ENCODE measurements around the gene AHCY. TPM values are rescaled to one million over a fixed set of nuclear protein-coding genes. Genes with fewer than 3 reads are reported as not detected.

AHCY gene
- total RNA-seq, 1 experiment from 2014 or later, result 401 TPM

DNA sequence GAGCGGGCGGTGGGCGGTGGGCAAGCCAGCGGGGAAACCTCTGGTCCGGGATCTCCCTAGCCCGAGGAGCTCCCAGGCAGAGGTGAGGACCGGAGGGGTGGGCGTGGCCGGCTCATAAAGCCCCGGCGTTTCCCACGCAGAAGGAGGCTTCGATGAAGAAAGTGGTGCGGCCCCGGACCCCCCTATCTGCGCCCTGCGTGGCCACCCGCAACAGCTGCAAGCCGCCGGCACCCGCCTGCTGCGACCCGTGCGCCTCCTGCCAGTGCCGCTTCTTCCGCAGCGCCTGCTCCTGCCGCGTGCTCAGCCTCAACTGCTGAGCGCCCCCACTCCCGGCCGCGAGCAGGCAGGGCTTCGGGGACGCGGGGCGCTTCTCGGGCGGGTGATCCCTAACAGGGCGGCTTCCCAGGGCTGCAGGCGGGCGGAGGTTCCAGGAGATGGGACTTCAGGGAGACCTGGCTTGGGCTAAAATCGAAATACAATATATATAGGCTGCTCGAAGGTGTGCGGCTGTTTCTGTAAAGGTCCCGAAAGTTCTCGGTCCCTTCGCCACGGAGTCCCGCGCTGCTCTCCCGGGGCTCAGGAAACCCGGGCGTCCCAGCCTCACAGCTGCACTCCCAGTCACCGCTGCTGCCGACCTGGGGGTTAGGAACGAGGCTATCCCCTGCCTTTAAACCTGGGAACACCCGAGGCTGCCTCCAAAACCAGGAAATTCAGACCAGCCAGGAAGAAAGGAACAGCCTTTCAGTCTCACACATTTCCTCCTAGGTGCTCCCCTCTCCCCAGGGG, 34.1 kb downstream of the AHCY start:
- POLR2A ChIA-PET, result interaction anchor here (0.8 to 1.8 kb wide), 3 partner anchors 34 to 95 kb away, joined by 3 to 4 read pairs (median 3); partner anchors contain the start of gene AHCY
- H3K27me3 Mint-ChIP-seq (ENCODE audit: low read depth), result peaks cover 7% of the 10 kb centered on the region
- ATAC-seq (peak; percentile 65), DNase-seq (ENCODE audit: low spot score) (peak; percentile 63)
- peaks cover 3% of the 10 kb centered on the region; the same call in 1 of the 2 replicates for H3K4me1 Mint-ChIP-seq
- peaks cover 15% of the 10 kb centered on the region; the same call in 1 of the 2 replicates for H3K36me3 Mint-ChIP-seq
- H3K4me3 Mint-ChIP-seq, result peak overlapping the region; percentile 64
- no peaks in the 10 kb centered on the region for H3K9me3 Mint-ChIP-seq
- CTCF ChIA-PET, result interaction anchor here (1.3 to 4.4 kb wide), 4 partner anchors 12 to 254 kb away, joined by 4 to 33 read pairs (median 10); no protein-coding TSS in a partner anchor
- no peak overlapping the region for H3K27ac Mint-ChIP-seq
- TF ChIP-seq, protein P1, sequence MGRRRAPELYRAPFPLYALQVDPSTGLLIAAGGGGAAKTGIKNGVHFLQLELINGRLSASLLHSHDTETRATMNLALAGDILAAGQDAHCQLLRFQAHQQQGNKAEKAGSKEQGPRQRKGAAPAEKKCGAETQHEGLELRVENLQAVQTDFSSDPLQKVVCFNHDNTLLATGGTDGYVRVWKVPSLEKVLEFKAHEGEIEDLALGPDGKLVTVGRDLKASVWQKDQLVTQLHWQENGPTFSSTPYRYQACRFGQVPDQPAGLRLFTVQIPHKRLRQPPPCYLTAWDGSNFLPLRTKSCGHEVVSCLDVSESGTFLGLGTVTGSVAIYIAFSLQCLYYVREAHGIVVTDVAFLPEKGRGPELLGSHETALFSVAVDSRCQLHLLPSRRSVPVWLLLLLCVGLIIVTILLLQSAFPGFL (CRISPR knock-in tag; IDR thresholded peaks at IDR 0.05; ENCODE audit: borderline replicate concordance), result 0 out of 2 replicates have a peak, but pooled peaks have one; percentile 43
- TF ChIP-seq ETV6 (CRISPR knock-in tag; IDR thresholded peaks at IDR 0.05) (peak; percentile 93), CREB1 (CRISPR knock-in tag; IDR thresholded peaks at IDR 0.05) (no peak), ZBTB21 (CRISPR knock-in tag; IDR thresholded peaks at IDR 0.05; ENCODE audit: borderline replicate concordance) (peak; percentile 57; the same call in 1 of the 2 replicates), TP53 (CRISPR knock-in tag; IDR thresholded peaks at IDR 0.05) (no peak), ZNF317 (CRISPR knock-in tag; IDR thresholded peaks at IDR 0.05; ENCODE audit: borderline replicate concordance, low read depth) (peak; percentile 54; the same call in 1 of the 2 replicates), PRRX2 (CRISPR knock-in tag; IDR thresholded peaks at IDR 0.05) (no peak), HMGA2 (CRISPR knock-in tag; IDR thresholded peaks at IDR 0.05) (no peak), FOXK1 (CRISPR knock-in tag; IDR thresholded peaks at IDR 0.05) (peak; percentile 79; the same call in 1 of the 2 replicates), ZNF219 (CRISPR knock-in tag; IDR thresholded peaks at IDR 0.05; ENCODE audit: borderline replicate concordance) (no peak), TCF7 (CRISPR knock-in tag; IDR thresholded peaks at IDR 0.05; ENCODE audit: low read depth) (0 out of 2 replicates have a peak, but pooled peaks have one; percentile 26), MYBL2 (CRISPR knock-in tag; IDR thresholded peaks at IDR 0.05) (peak; percentile 84), MXD4 (CRISPR knock-in tag; IDR thresholded peaks at IDR 0.05; ENCODE audit: borderline replicate concordance) (no peak), JAZF1 (CRISPR knock-in tag; IDR thresholded peaks at IDR 0.05) (no peak), SOX15 (CRISPR knock-in tag; IDR thresholded peaks at IDR 0.05) (no peak), ZNF416 (CRISPR knock-in tag; IDR thresholded peaks at IDR 0.05) (no peak), KAT7 (CRISPR knock-in tag; IDR thresholded peaks at IDR 0.05; ENCODE audit: borderline replicate concordance) (peak; percentile 62; the same call in 1 of the 2 replicates)
- TF ChIP-seq, protein P2, sequence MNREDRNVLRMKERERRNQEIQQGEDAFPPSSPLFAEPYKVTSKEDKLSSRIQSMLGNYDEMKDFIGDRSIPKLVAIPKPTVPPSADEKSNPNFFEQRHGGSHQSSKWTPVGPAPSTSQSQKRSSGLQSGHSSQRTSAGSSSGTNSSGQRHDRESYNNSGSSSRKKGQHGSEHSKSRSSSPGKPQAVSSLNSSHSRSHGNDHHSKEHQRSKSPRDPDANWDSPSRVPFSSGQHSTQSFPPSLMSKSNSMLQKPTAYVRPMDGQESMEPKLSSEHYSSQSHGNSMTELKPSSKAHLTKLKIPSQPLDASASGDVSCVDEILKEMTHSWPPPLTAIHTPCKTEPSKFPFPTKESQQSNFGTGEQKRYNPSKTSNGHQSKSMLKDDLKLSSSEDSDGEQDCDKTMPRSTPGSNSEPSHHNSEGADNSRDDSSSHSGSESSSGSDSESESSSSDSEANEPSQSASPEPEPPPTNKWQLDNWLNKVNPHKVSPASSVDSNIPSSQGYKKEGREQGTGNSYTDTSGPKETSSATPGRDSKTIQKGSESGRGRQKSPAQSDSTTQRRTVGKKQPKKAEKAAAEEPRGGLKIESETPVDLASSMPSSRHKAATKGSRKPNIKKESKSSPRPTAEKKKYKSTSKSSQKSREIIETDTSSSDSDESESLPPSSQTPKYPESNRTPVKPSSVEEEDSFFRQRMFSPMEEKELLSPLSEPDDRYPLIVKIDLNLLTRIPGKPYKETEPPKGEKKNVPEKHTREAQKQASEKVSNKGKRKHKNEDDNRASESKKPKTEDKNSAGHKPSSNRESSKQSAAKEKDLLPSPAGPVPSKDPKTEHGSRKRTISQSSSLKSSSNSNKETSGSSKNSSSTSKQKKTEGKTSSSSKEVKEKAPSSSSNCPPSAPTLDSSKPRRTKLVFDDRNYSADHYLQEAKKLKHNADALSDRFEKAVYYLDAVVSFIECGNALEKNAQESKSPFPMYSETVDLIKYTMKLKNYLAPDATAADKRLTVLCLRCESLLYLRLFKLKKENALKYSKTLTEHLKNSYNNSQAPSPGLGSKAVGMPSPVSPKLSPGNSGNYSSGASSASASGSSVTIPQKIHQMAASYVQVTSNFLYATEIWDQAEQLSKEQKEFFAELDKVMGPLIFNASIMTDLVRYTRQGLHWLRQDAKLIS (CRISPR knock-in tag; IDR thresholded peaks at IDR 0.05; ENCODE audit: borderline replicate concordance), result no peak; the same call in 1 of the 2 replicates
- TF ChIP-seq, protein P3, sequence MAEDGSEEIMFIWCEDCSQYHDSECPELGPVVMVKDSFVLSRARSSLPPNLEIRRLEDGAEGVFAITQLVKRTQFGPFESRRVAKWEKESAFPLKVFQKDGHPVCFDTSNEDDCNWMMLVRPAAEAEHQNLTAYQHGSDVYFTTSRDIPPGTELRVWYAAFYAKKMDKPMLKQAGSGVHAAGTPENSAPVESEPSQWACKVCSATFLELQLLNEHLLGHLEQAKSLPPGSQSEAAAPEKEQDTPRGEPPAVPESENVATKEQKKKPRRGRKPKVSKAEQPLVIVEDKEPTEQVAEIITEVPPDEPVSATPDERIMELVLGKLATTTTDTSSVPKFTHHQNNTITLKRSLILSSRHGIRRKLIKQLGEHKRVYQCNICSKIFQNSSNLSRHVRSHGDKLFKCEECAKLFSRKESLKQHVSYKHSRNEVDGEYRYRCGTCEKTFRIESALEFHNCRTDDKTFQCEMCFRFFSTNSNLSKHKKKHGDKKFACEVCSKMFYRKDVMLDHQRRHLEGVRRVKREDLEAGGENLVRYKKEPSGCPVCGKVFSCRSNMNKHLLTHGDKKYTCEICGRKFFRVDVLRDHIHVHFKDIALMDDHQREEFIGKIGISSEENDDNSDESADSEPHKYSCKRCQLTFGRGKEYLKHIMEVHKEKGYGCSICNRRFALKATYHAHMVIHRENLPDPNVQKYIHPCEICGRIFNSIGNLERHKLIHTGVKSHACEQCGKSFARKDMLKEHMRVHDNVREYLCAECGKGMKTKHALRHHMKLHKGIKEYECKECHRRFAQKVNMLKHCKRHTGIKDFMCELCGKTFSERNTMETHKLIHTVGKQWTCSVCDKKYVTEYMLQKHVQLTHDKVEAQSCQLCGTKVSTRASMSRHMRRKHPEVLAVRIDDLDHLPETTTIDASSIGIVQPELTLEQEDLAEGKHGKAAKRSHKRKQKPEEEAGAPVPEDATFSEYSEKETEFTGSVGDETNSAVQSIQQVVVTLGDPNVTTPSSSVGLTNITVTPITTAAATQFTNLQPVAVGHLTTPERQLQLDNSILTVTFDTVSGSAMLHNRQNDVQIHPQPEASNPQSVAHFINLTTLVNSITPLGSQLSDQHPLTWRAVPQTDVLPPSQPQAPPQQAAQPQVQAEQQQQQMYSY (CRISPR knock-in tag; IDR thresholded peaks at IDR 0.05), result peak; percentile 94
- TF ChIP-seq, protein P4, sequence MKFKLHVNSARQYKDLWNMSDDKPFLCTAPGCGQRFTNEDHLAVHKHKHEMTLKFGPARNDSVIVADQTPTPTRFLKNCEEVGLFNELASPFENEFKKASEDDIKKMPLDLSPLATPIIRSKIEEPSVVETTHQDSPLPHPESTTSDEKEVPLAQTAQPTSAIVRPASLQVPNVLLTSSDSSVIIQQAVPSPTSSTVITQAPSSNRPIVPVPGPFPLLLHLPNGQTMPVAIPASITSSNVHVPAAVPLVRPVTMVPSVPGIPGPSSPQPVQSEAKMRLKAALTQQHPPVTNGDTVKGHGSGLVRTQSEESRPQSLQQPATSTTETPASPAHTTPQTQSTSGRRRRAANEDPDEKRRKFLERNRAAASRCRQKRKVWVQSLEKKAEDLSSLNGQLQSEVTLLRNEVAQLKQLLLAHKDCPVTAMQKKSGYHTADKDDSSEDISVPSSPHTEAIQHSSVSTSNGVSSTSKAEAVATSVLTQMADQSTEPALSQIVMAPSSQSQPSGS (CRISPR knock-in tag; IDR thresholded peaks at IDR 0.05; ENCODE audit: borderline replicate concordance, low read depth), result no peak
- TF ChIP-seq, protein P5, sequence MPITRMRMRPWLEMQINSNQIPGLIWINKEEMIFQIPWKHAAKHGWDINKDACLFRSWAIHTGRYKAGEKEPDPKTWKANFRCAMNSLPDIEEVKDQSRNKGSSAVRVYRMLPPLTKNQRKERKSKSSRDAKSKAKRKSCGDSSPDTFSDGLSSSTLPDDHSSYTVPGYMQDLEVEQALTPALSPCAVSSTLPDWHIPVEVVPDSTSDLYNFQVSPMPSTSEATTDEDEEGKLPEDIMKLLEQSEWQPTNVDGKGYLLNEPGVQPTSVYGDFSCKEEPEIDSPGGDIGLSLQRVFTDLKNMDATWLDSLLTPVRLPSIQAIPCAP (CRISPR knock-in tag; IDR thresholded peaks at IDR 0.05), result peak; percentile 68; the same call in 1 of the 2 replicates
- TF ChIP-seq, protein P6, sequence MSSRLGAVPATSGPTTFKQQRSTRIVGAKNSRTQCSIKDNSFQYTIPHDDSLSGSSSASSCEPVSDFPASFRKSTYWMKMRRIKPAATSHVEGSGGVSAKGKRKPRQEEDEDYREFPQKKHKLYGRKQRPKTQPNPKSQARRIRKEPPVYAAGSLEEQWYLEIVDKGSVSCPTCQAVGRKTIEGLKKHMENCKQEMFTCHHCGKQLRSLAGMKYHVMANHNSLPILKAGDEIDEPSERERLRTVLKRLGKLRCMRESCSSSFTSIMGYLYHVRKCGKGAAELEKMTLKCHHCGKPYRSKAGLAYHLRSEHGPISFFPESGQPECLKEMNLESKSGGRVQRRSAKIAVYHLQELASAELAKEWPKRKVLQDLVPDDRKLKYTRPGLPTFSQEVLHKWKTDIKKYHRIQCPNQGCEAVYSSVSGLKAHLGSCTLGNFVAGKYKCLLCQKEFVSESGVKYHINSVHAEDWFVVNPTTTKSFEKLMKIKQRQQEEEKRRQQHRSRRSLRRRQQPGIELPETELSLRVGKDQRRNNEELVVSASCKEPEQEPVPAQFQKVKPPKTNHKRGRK (CRISPR knock-in tag; IDR thresholded peaks at IDR 0.05; ENCODE audit: borderline replicate concordance), result 0 out of 2 replicates have a peak, but pooled peaks have one; percentile 38
- TF ChIP-seq, protein P7, sequence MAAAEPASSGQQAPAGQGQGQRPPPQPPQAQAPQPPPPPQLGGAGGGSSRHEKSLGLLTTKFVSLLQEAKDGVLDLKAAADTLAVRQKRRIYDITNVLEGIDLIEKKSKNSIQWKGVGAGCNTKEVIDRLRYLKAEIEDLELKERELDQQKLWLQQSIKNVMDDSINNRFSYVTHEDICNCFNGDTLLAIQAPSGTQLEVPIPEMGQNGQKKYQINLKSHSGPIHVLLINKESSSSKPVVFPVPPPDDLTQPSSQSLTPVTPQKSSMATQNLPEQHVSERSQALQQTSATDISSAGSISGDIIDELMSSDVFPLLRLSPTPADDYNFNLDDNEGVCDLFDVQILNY (CRISPR knock-in tag; IDR thresholded peaks at IDR 0.05), result no peak
